Trophoblast cell (in vitro differentiated cells and primary cell): Measurements from ENCODE around the gene GIGYF2. TPM values are rescaled to one million over a fixed set of nuclear protein-coding genes. Genes with fewer than 3 reads are reported as not detected.
A peak's percentile ranks its signal among the peaks of the same experiment; 100 is the strongest.

Source experiments
- DNase-seq, 2 donors: peaks; one replicate each; pipeline ENCODE4 v3.0.0-alpha.2; 2016
- H2AFZ ChIP-seq: 2 replicates; pipeline ENCODE4 v1.6.1; 2013; ENCODE audit warnings: low read length, moderate library complexity, mild to moderate bottlenecking; ENCODE audit not compliant: insufficient read depth, poor library complexity
- H2AK5ac ChIP-seq: 2 replicates; pipeline ENCODE4 v1.6.1; 2013; ENCODE audit warnings: mild to moderate bottlenecking, low read length
- H2BK120ac ChIP-seq: 2 replicates; pipeline ENCODE4 v1.6.1; 2013; ENCODE audit warnings: low read length, mild to moderate bottlenecking, moderate library complexity; ENCODE audit not compliant: insufficient read depth, poor library complexity
- H2BK12ac ChIP-seq: 2 replicates; pipeline ENCODE4 v1.6.1; 2013; ENCODE audit warnings: mild to moderate bottlenecking, low read length, moderate library complexity
- H2BK5ac ChIP-seq: 2 replicates; pipeline ENCODE4 v1.6.1; 2013; ENCODE audit warnings: low read length, low read depth, moderate library complexity, mild to moderate bottlenecking; ENCODE audit not compliant: poor library complexity
- H3K14ac ChIP-seq: 2 replicates; pipeline ENCODE4 v1.6.1; 2013; ENCODE audit warnings: mild to moderate bottlenecking, low read length
- H3K18ac ChIP-seq: 2 replicates; pipeline ENCODE4 v1.6.1; 2013; ENCODE audit warnings: mild to moderate bottlenecking, low read length
- H3K23ac ChIP-seq: 2 replicates; pipeline ENCODE4 v1.6.1; 2013; ENCODE audit warnings: low read length
- H3K27ac ChIP-seq: 2 replicates; pipeline ENCODE4 v1.5.1; 2013; ENCODE audit warnings: low read depth, mild to moderate bottlenecking, inconsistent platforms, low read length, moderate library complexity
- H3K27me3 ChIP-seq: 2 replicates; pipeline ENCODE4 v1.6.1; 2013; ENCODE audit warnings: inconsistent platforms, mild to moderate bottlenecking, low read length, moderate library complexity; ENCODE audit not compliant: insufficient read depth
- H3K36me3 ChIP-seq, 2 experiments: 1 replicate in 1 of 2; 2 replicates in 1 of 2; pipeline ENCODE4 v1.6.1; 2013; ENCODE audit warnings: low read length in 2 of 2, mild to moderate bottlenecking in 2 of 2, moderate library complexity in 1 of 2; ENCODE audit not compliant: insufficient read depth in 2 of 2, control insufficient read depth in 1 of 2
- H3K4ac ChIP-seq: 2 replicates; pipeline ENCODE4 v1.6.1; 2013; ENCODE audit warnings: low read depth, mild to moderate bottlenecking, low read length, moderate library complexity
- H3K4me1 ChIP-seq, 2 experiments: 1 replicate in 1 of 2; 2 replicates in 1 of 2; pipeline ENCODE4 v1.6.1; 2013; ENCODE audit warnings: low read length in 2 of 2, mild to moderate bottlenecking in 2 of 2, moderate library complexity in 1 of 2; ENCODE audit not compliant: insufficient read depth in 2 of 2, control insufficient read depth in 1 of 2
- H3K4me2 ChIP-seq: 2 replicates; pipeline ENCODE4 v1.6.1; 2013; ENCODE audit warnings: inconsistent platforms, mild to moderate bottlenecking, low read length, moderate library complexity
- H3K4me3 ChIP-seq: 2 replicates; pipeline ENCODE4 v1.5.1; 2013; ENCODE audit warnings: mild to moderate bottlenecking, low read depth, low read length, inconsistent platforms
- H3K79me1 ChIP-seq: one replicate; pipeline ENCODE4 v1.6.1; 2013; ENCODE audit warnings: low read length
- H3K79me2 ChIP-seq: 2 replicates; pipeline ENCODE4 v1.6.1; 2013; ENCODE audit warnings: low read length, mild to moderate bottlenecking; ENCODE audit not compliant: control insufficient read depth, insufficient read depth, poor library complexity
- H3K9ac ChIP-seq: 2 replicates; pipeline ENCODE4 v1.6.1; 2013; ENCODE audit warnings: mild to moderate bottlenecking, low read length
- H3K9me3 ChIP-seq: 2 replicates; pipeline ENCODE4 v1.6.1; 2013; ENCODE audit warnings: low read depth, mild to moderate bottlenecking, control low read depth, inconsistent platforms, low read length; ENCODE audit not compliant: insufficient read depth
- H4K12ac ChIP-seq: 2 replicates; pipeline ENCODE4 v1.6.1; 2013; ENCODE audit warnings: low read depth, mild to moderate bottlenecking, low read length, moderate library complexity
- H4K8ac ChIP-seq: 2 replicates; pipeline ENCODE4 v1.6.1; 2013; ENCODE audit warnings: low read depth, mild to moderate bottlenecking, low read length, moderate library complexity
- H4K91ac ChIP-seq: one replicate; pipeline ENCODE4 v1.6.1; 2013; ENCODE audit warnings: low read depth, mild to moderate bottlenecking, low read length, moderate library complexity
- WGBS: extraction: QIAGEN DNeasy Blood & Tissue Kit; methylation state at CpG from one replicate; pipeline ENCODE4 v1.1.7; 2013; ENCODE audit warnings: missing lambda C conversion rate; ENCODE audit not compliant: insufficient read length, insufficient coverage; ENCODE audit errors: extremely low coverage; 5-methylcytosine and 5-hydroxymethylcytosine counted together
- polyA plus RNA-seq: library from polyadenylated mRNA; stranded (reverse); fragments of 200-250 nt; gene quantifications from 2 replicates; pipeline ENCODE4 v1.2.3, GENCODE V29; 2013

Gene GIGYF2
- 38.9 and 40.7 TPM in 2 replicates for polyA plus RNA-seq

DNA sequence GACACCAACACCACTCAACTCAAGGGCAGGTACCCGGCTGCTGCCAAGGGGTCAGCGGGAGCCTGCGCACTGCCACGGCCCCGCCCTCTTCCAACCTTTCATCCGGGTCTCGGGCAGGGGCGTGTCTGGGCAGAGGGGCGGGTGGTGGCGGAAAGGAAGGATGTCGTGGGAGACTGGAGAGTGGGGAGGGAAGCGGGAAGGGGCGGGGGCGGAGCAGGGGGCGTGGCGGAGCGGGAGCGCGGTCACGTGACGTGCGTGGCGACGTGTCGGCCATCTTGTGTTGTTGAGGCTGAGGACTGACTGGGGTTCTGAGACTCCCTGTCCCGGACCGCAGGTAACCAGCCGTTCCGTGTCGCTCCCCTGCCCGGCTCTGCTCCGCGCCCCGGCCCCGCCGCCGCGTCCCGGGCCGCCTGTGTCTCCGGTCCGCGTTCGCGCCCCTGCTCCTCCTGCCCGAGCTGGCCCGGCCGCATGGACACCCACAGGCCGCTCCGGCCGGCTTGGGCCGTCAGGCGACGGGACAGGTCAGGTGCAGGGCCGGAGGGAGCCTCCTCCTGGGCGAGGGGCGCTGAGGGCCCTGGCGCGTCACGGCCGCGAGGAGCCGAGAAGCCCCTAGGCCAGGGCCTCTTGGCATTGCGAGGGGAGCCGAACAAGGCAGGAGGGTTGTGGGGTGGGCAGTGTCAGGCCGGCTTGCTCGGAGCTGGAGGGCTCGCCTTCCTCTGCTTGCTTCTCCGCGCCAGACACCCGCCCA, at the start of gene GIGYF2:
TSS of gene GIGYF2 (plus strand) at position 273 of the 748 bp plus-strand sequence. CDS start 37,867 bp downstream, outside the sequence.
- peak; percentile 98 for DNase-seq
- H3K79me1 ChIP-seq: peaks cover 9% of the 10 kb centered on the region
- H2BK5ac ChIP-seq: peak within 1 kb of the TSS; percentile 82

DNA sequence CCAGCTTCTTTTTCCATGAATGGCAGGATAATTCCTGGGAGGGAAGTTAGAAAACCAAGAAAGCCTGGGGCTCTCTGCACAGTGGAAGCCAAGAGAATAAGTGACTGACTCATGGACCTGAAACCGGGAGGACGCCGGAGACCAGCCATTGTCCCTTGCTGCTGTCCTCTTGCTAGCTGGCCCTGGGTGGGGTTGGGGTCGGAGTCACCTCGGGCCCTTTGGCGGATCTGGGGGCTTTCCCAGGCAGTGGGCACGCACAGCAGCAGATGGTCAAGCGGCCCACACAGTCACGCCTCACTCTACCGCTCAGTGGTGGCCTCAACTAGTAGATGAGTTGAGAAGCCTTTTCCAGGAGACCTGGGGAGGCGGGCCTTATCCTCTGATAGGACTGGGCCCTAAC, 48.1 kb upstream of the GIGYF2 start:
- peaks cover 1% of the 10 kb centered on the region for H3K9me3 ChIP-seq
- DNase-seq: peak in 1 of 2 donors; percentile 21
- H3K36me3 ChIP-seq: no peaks in the 10 kb centered on the region
- H3K14ac ChIP-seq: no peak overlapping the region
- no peak overlapping the region for H3K4ac ChIP-seq
- H3K23ac ChIP-seq: no peak overlapping the region
- no peak overlapping the region for H2AFZ ChIP-seq
- no peak overlapping the region for H4K12ac ChIP-seq
- WGBS: no CpG with 5 or more reads among the region's 11 CpGs
- H4K91ac ChIP-seq: no peak overlapping the region
- no peak overlapping the region for H2AK5ac ChIP-seq
- no peak overlapping the region for H2BK5ac ChIP-seq
- no peak overlapping the region for H3K27ac ChIP-seq
- no peak overlapping the region for H2BK120ac ChIP-seq
- no peak overlapping the region for H3K18ac ChIP-seq
- H3K79me2 ChIP-seq: no peaks in the 10 kb centered on the region
- H3K4me2 ChIP-seq: no peak overlapping the region
- peaks cover 9 to 14% of the 10 kb centered on the region in 2 experiments for H3K4me1 ChIP-seq
- no peak overlapping the region for H4K8ac ChIP-seq
- no peak overlapping the region for H3K4me3 ChIP-seq
- no peaks in the 10 kb centered on the region for H3K27me3 ChIP-seq
- H2BK12ac ChIP-seq: no peak overlapping the region
- H3K9ac ChIP-seq: no peak overlapping the region
- peaks cover 2% of the 10 kb centered on the region for H3K79me1 ChIP-seq

More for the DNA sequence above, at the start of gene GIGYF2:
- H3K4ac ChIP-seq: peak within 1 kb of the TSS; percentile 87
- peak within 1 kb of the TSS; percentile 99 for H3K4me3 ChIP-seq
- H4K12ac ChIP-seq: peak within 1 kb of the TSS; percentile 96
- no peak within 1 kb of the TSS for H2BK12ac ChIP-seq
- H4K91ac ChIP-seq: peak within 1 kb of the TSS; percentile 96
- peak within 1 kb of the TSS; percentile 99 for H4K8ac ChIP-seq
- H3K18ac ChIP-seq: peak within 1 kb of the TSS; percentile 99
- H3K4me2 ChIP-seq: peak within 1 kb of the TSS; percentile 85
- no peaks in the 10 kb centered on the region for H3K27me3 ChIP-seq
- H3K9ac ChIP-seq: peak within 1 kb of the TSS; percentile 99
- H3K23ac ChIP-seq: no peak within 1 kb of the TSS
- H3K4me1 ChIP-seq: peaks cover 5 to 6% of the 10 kb centered on the region in 2 experiments
- H3K9me3 ChIP-seq: no peaks in the 10 kb centered on the region
- no CpG with 5 or more reads among the region's 71 CpGs for WGBS
- peaks cover 0 to 2% of the 10 kb centered on the region in 2 experiments for H3K36me3 ChIP-seq
- H3K27ac ChIP-seq: peak within 1 kb of the TSS; percentile 91
- peaks cover 16% of the 10 kb centered on the region for H3K79me2 ChIP-seq
- H2AK5ac ChIP-seq: peak within 1 kb of the TSS; percentile 100
- H2AFZ ChIP-seq: peak within 1 kb of the TSS; percentile 99
- peak within 1 kb of the TSS; percentile 95 for H3K14ac ChIP-seq
- H2BK120ac ChIP-seq: peak within 1 kb of the TSS; percentile 95

- H2AFZ ChIP-seq: no peak overlapping the region
- no peak overlapping the region for H2BK12ac ChIP-seq
- DNase-seq: peak in 1 of 2 donors; percentile 58
- no peak overlapping the region for H4K12ac ChIP-seq
- H3K27me3 ChIP-seq: no peaks in the 10 kb centered on the region
- no peak overlapping the region for H4K8ac ChIP-seq
- H3K79me2 ChIP-seq: no peaks in the 10 kb centered on the region
- no peak overlapping the region for H3K4me2 ChIP-seq
- H3K9ac ChIP-seq: no peak overlapping the region
- H2BK5ac ChIP-seq: no peak overlapping the region
- H3K23ac ChIP-seq: no peak overlapping the region
- no peak overlapping the region for H3K14ac ChIP-seq
- peak overlapping the region; percentile 14 for H3K18ac ChIP-seq
- no peaks in the 10 kb centered on the region for H3K36me3 ChIP-seq
- no CpG with 5 or more reads among the region's 4 CpGs for WGBS
- H3K4me1 ChIP-seq: peaks cover 19 to 24% of the 10 kb centered on the region in 2 experiments
- no peak overlapping the region for H4K91ac ChIP-seq
- H3K4me3 ChIP-seq: no peak overlapping the region
- peaks cover 2% of the 10 kb centered on the region for H3K79me1 ChIP-seq
- no peak overlapping the region for H3K4ac ChIP-seq
- H2AK5ac ChIP-seq: no peak overlapping the region
- no peaks in the 10 kb centered on the region for H3K9me3 ChIP-seq
- no peak overlapping the region for H2BK120ac ChIP-seq
- H3K27ac ChIP-seq: no peak overlapping the region
Measured at GRCh38 chr2:232652505-232652851, 44.7 kb upstream of the GIGYF2 start.

DNA sequence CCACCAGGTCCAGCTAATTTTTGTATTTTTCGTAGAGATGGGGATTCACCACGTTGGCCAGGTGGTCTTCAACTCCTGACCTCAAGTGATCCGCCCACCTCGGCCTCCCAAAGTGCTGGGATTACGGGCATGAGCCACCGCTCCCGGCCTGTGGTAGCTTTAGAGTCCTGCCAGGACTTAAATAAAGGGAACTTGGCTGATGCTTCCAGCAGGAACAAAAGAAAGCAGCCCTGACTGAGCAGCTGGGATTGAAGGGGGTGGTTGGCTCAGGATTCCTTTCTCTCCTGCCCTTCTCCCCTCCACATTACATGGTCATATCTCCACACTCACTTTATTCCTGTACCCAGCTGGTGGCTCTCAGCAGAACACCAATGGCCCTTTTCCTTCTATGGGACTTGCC, 43.7 kb upstream of the GIGYF2 start:
- no peak overlapping the region for H2AK5ac ChIP-seq
- H3K4me3 ChIP-seq: no peak overlapping the region
- H3K27ac ChIP-seq: no peak overlapping the region
- no CpG with 5 or more reads among the region's 7 CpGs for WGBS
- H4K8ac ChIP-seq: no peak overlapping the region
- no peaks in the 10 kb centered on the region for H3K27me3 ChIP-seq
- H3K4me1 ChIP-seq: peaks cover 19 to 24% of the 10 kb centered on the region in 2 experiments
- H3K79me2 ChIP-seq: no peaks in the 10 kb centered on the region
- H3K23ac ChIP-seq: no peak overlapping the region
- no peak overlapping the region for H3K9ac ChIP-seq
- no peak overlapping the region for H2BK12ac ChIP-seq
- DNase-seq: no peak
- no peak overlapping the region for H2AFZ ChIP-seq
- no peak overlapping the region for H3K18ac ChIP-seq
- no peak overlapping the region for H3K4ac ChIP-seq
- no peak overlapping the region for H3K14ac ChIP-seq
- no peak overlapping the region for H4K91ac ChIP-seq
- H2BK5ac ChIP-seq: no peak overlapping the region
- no peak overlapping the region for H2BK120ac ChIP-seq
- H4K12ac ChIP-seq: no peak overlapping the region
- no peaks in the 10 kb centered on the region for H3K36me3 ChIP-seq
- peaks cover 2% of the 10 kb centered on the region for H3K79me1 ChIP-seq
- no peaks in the 10 kb centered on the region for H3K9me3 ChIP-seq
- no peak overlapping the region for H3K4me2 ChIP-seq
